Skin of body (tissue), 2 donors: ENCODE measurements around the gene AP5B1. TPM values are rescaled to one million over a fixed set of nuclear protein-coding genes. Genes with fewer than 3 reads are reported as not detected.
"Not testable (repeated sequence)": the region's sequence is repeated elsewhere in the genome, so short reads cannot be mapped to it uniquely, and the experiment has no call there.

Experiments used
- DNase-seq: peaks from one replicate; lab custom pipeline; 2025; lab: John Stamatoyannopoulos, UW
- total RNA-seq: library from RNA; depleted of rRNA; stranded (reverse); fragments of >200 nt; gene quantifications from one replicate; pipeline ENCODE4 v1.2.3, GENCODE V29; 2014

The AP5B1 gene
- total RNA-seq, 1 donor from 2014 or later, result 6.9 TPM

- DNase-seq, result no peak
These were observed 9.7 kb downstream of the AP5B1 start for GRCh38 chr11:65770951-65771567.

GRCh38 chr11:65767806-65768205, 13.0 kb downstream of the AP5B1 start:
- not testable (repeated sequence) for DNase-seq

- DNase-seq, result no peak
These were observed 13.4 kb downstream of the AP5B1 start for GRCh38 chr11:65767406-65767805.

GRCh38 chr11:65766535-65766934, 14.2 kb downstream of the AP5B1 start:
- DNase-seq, result peak; percentile 35

GRCh38 chr11:65764434-65764833, 16.3 kb downstream of the AP5B1 start:
- no peak for DNase-seq

GRCh38 chr11:65762816-65763215, 18.0 kb downstream of the AP5B1 start:
- not testable (repeated sequence) for DNase-seq

- DNase-seq, result not testable (repeated sequence)
These were observed 18.6 kb downstream of the AP5B1 start for GRCh38 chr11:65762169-65762568.

GRCh38 chr11:65745049-65745448, 35.7 kb downstream of the AP5B1 start:
- DNase-seq, result no peak

GRCh38 chr11:65744699-65745042, 36.1 kb downstream of the AP5B1 start:
- no peak for DNase-seq

GRCh38 chr11:65744026-65744698, 36.6 kb downstream of the AP5B1 start:
- DNase-seq, result no peak

- no peak for DNase-seq
These were observed 37.1 kb downstream of the AP5B1 start for GRCh38 chr11:65743681-65744025.

- DNase-seq, result no peak
These were observed 38.4 kb downstream of the AP5B1 start for GRCh38 chr11:65742353-65742752.

GRCh38 chr11:65741185-65741584, 39.6 kb downstream of the AP5B1 start:
- DNase-seq, result no peak

- DNase-seq, result no peak
These were observed 41.8 kb downstream of the AP5B1 start for GRCh38 chr11:65739022-65739421.

- DNase-seq, result no peak
These were observed 44.0 kb downstream of the AP5B1 start for GRCh38 chr11:65736810-65737209.

GRCh38 chr11:65735111-65735510, 45.7 kb downstream of the AP5B1 start:
- DNase-seq, result not testable (repeated sequence)

GRCh38 chr11:65730461-65730860, 50.3 kb downstream of the AP5B1 start:
- DNase-seq, result no peak

GRCh38 chr11:65727865-65728264, 52.9 kb downstream of the AP5B1 start:
- no peak for DNase-seq

GRCh38 chr11:65726660-65727059, 54.1 kb downstream of the AP5B1 start:
- no peak for DNase-seq
